Lower leg skin (tissue), 4 donors: ENCODE data around the gene CCDC197. TPM values are rescaled to one million over a fixed set of nuclear protein-coding genes. Genes with fewer than 3 reads are reported as not detected.

Experiments used
- DNase-seq, 2 donors: peaks; one replicate each; pipeline ENCODE4 v3.0.0-alpha.2; 2019; ENCODE audit warnings: low spot score in 2 of 2
- H3K4me3 ChIP-seq: fragments of 200-600 bp; sonication (generic); 2 replicates; pipeline ENCODE4 v1.5.1; 2017; ENCODE audit warnings: mild to moderate bottlenecking, low read depth; ENCODE audit not compliant: poor library complexity, severe bottlenecking
- CTCF ChIP-seq, 3 donors: fragments of 450-650 bp; IDR thresholded peaks; one replicate each; pipeline ENCODE4 v1.5.1; 2016; ENCODE audit warnings: antibody characterized with exemption in 3 of 3, mild to moderate bottlenecking in 3 of 3, moderate library complexity in 2 of 3
- POLR2A ChIP-seq, 2 donors: fragments of 450-650 bp; IDR thresholded peaks; one replicate each; pipeline ENCODE4 v1.6.1; 2016 to 2017; ENCODE audit warnings: antibody characterized with exemption in 2 of 2, mild to moderate bottlenecking in 1 of 2, moderate library complexity in 1 of 2
- WGBS, 2 donors: methylation state at CpG; one replicate each; pipeline ENCODE4 v1.1.5; 2018; 5-methylcytosine and 5-hydroxymethylcytosine counted together
- intact Hi-C: fragments of 100-400 bp; cut with DNase I; formaldehyde crosslinking; loops from one replicate; pipeline ENCODE4 v1.15.0; 2023; ENCODE audit warnings: low total_unique reads
- total RNA-seq, 4 donors: library from RNA; depleted of rRNA; stranded (reverse); fragments of >200 nt; gene quantifications; one replicate each; pipeline ENCODE4 v1.1.0, GENCODE V29; 2016

The CCDC197 gene
- total RNA-seq, 4 donors from 2014 or later: not detected

- no peak for TF ChIP-seq CTCF (IDR thresholded peaks at IDR 0.05)
- TF ChIP-seq POLR2A (IDR thresholded peaks at IDR 0.05): no peak
Measured at GRCh38 chr14:93987815-93988476, 9.2 kb upstream of the CCDC197 start.

GRCh38 chr14:93989939-93990338 is 7.2 kb upstream of the CCDC197 start:
- WGBS, 2 donors: 75 to 78% methylated on average over 4 of the region's 4 CpGs
- DNase-seq: no peak
- H3K4me3 ChIP-seq: no peak overlapping the region
- intact Hi-C loops: no loop called here
- TF ChIP-seq CTCF (IDR thresholded peaks at IDR 0.05) (no peak), POLR2A (IDR thresholded peaks at IDR 0.05) (no peak)

More at GRCh38 chr14:93987815-93988476, 9.2 kb upstream of the CCDC197 start:
- 52 to 73% methylated on average over 2 to 3 of the region's 3 CpGs for WGBS, 2 donors
- intact Hi-C loops: no loop called here
- H3K4me3 ChIP-seq: no peak overlapping the region
- no peak for DNase-seq

GRCh38 chr14:93991212-93991611 is 5.9 kb upstream of the CCDC197 start:
- no peak for TF ChIP-seq CTCF (IDR thresholded peaks at IDR 0.05)
- no peak for TF ChIP-seq POLR2A (IDR thresholded peaks at IDR 0.05)

GRCh38 chr14:93991649-93992048 is 5.5 kb upstream of the CCDC197 start:
- no peak overlapping the region for H3K4me3 ChIP-seq
- intact Hi-C loops: no loop called here
- no peak for DNase-seq
- TF ChIP-seq POLR2A (IDR thresholded peaks at IDR 0.05) (no peak), CTCF (IDR thresholded peaks at IDR 0.05) (no peak)
- WGBS, 2 donors: 89 to 92% methylated on average over 4 of the region's 4 CpGs

More at GRCh38 chr14:93991212-93991611, 5.9 kb upstream of the CCDC197 start:
- no peak overlapping the region for H3K4me3 ChIP-seq
- no peak for DNase-seq
- 92 to 93% methylated on average over 10 of the region's 10 CpGs for WGBS, 2 donors
- intact Hi-C loops: no loop called here

- WGBS, 2 donors: 80 to 89% methylated on average over 6 of the region's 6 CpGs
- no peak for TF ChIP-seq POLR2A (IDR thresholded peaks at IDR 0.05)
- TF ChIP-seq CTCF (IDR thresholded peaks at IDR 0.05): no peak
- no peak for DNase-seq
- H3K4me3 ChIP-seq: no peak overlapping the region
- intact Hi-C loops: no loop called here
Measured at GRCh38 chr14:93993382-93993781, 3.7 kb upstream of the CCDC197 start.
